NCI-H1092 treated with DMSO at 0.1 percent for 48 hours (cell line): ENCODE results near the gene MYL5.
A peak's percentile ranks its signal among the peaks of the same experiment; 100 is the strongest.
"Not testable (repeated sequence)": the region's sequence is repeated elsewhere in the genome, so short reads cannot be mapped to it uniquely, and the experiment has no call there.

Source experiments
- DNase-seq: peaks from one replicate; lab custom pipeline; 2025; lab: John Stamatoyannopoulos, UW

The MYL5 gene

GRCh38 chr4:684623-685327, 10.4 kb downstream of the MYL5 start:
- peak; percentile 45 for DNase-seq

GRCh38 chr4:685679-686412, 11.5 kb downstream of the MYL5 start:
- no peak for DNase-seq

- DNase-seq: no peak
These were observed 12.2 kb downstream of the MYL5 start for GRCh38 chr4:686413-687040.

- DNase-seq: no peak
These were observed 13.0 kb downstream of the MYL5 start for GRCh38 chr4:687048-687970.

- no peak for DNase-seq
These were observed 13.9 kb downstream of the MYL5 start for GRCh38 chr4:687971-688853.

- no peak for DNase-seq
These were observed 14.7 kb downstream of the MYL5 start, which contains the start of gene SLC49A3 for GRCh38 chr4:688854-689681. SLC49A3 (minus strand) TSS chr4:689151; CDS start chr4:689127, 24 bp downstream.

GRCh38 chr4:689723-690122, 15.4 kb downstream of the MYL5 start:
- no peak for DNase-seq

GRCh38 chr4:692771-693554, 18.6 kb downstream of the MYL5 start:
- no peak for DNase-seq

- DNase-seq: not testable (repeated sequence)
These were observed 20.1 kb downstream of the MYL5 start for GRCh38 chr4:694341-694940.

- DNase-seq: no peak
These were observed 25.7 kb downstream of the MYL5 start for GRCh38 chr4:699816-700580.

- no peak for DNase-seq
These were observed 26.4 kb downstream of the MYL5 start for GRCh38 chr4:700587-701264.

- no peak for DNase-seq
These were observed 28.3 kb downstream of the MYL5 start for GRCh38 chr4:702618-703048.

- no peak for DNase-seq
These were observed 29.2 kb downstream of the MYL5 start for GRCh38 chr4:703336-704197.

GRCh38 chr4:704198-704891, 30.0 kb downstream of the MYL5 start:
- DNase-seq: no peak

GRCh38 chr4:704971-705277, 30.6 kb downstream of the MYL5 start:
- no peak for DNase-seq
